ENCODE results near the gene WDR48. TPM values are rescaled to one million over a fixed set of nuclear protein-coding genes. Genes with fewer than 3 reads are reported as not detected.
A peak's percentile ranks its signal among the peaks of the same experiment; 100 is the strongest.

The WDR48 gene
- polyA plus RNA-seq, 1 donor (not counting 4 experiments of a cell fraction or from before 2014, with no cell fraction given): 29.7 TPM

- H3K27me3 ChIP-seq (ENCODE audit: control insufficient read depth, extremely low read depth, insufficient read depth, low read length): no peaks in the 10 kb centered on the region
- peak overlapping the region; percentile 88 to 94 (median 88) for H3K4me3 ChIP-seq (ENCODE audit: control insufficient read depth in 2 of 3, extremely low read depth in 1 of 3, insufficient read depth in 2 of 3, low read depth in 1 of 3, low read length in 3 of 3)
- no peaks in the 10 kb centered on the region for H3K36me3 ChIP-seq (ENCODE audit: control insufficient read depth in 2 of 2, extremely low read depth in 1 of 2, insufficient read depth in 2 of 2, low read length in 2 of 2)
- FAIRE-seq (no peak), DNase-seq (ENCODE audit: low read depth, low spot score) (no peak)
- H4K20me1 ChIP-seq (ENCODE audit: control insufficient read depth, extremely low read depth, insufficient read depth, low read length): no peaks in the 10 kb centered on the region
- peak overlapping the region; percentile 100 for H2AFZ ChIP-seq (ENCODE audit: control insufficient read depth, low read length)
- peak overlapping the region; percentile 89 for H3K9ac ChIP-seq (ENCODE audit: control insufficient read depth, extremely low read depth, insufficient read depth, low read length)
- TF ChIP-seq CTCF (optimal IDR thresholded peaks at IDR 0.05 in 1 of 3, IDR thresholded peaks at IDR 0.05 in 1 of 3, conservative IDR thresholded peaks at IDR 0.05 in 1 of 3; ENCODE audit: extremely low read depth in 1 of 3, insufficient read depth in 2 of 3, low read length in 3 of 3) (no peak), EZH2 (IDR thresholded peaks at IDR 0.05; ENCODE audit: low read length) (no peak)
- H3K9me3 ChIP-seq (ENCODE audit: control insufficient read depth, low read depth, low read length): no peaks in the 10 kb centered on the region
- H3K79me2 ChIP-seq (ENCODE audit: control insufficient read depth, insufficient read depth, low read length): peaks cover 7% of the 10 kb centered on the region
- peak overlapping the region; percentile 85 for H3K27ac ChIP-seq (ENCODE audit: control insufficient read depth, insufficient read depth, low read length)
- dilution Hi-C loops (cut with MboI; ENCODE audit: extremely low pct_ligation_motif_present, low sequenced_read_pairs): no loop called here
- H3K4me1 ChIP-seq (ENCODE audit: control insufficient read depth, extremely low read depth, insufficient read depth, low read length): peaks cover 9% of the 10 kb centered on the region
- H3K9me1 ChIP-seq (ENCODE audit: control insufficient read depth, extremely low read depth, insufficient read depth, low read length): no peaks in the 10 kb centered on the region
- peak overlapping the region; percentile 89 for H3K4me2 ChIP-seq (ENCODE audit: control insufficient read depth, extremely low read depth, insufficient read depth, low read depth, low read length)
Observed at GRCh38 chr3:39052583-39052982, 767 bp downstream of the WDR48 start.

GRCh38 chr3:39053696-39054095, 1.9 kb downstream of the WDR48 start:
- dilution Hi-C loops (cut with MboI; ENCODE audit: extremely low pct_ligation_motif_present, low sequenced_read_pairs): no loop called here
- FAIRE-seq: no peak
- Histone ChIP-seq H3K9me1 (ENCODE audit: control insufficient read depth, extremely low read depth, insufficient read depth, low read length) (no peaks in the 10 kb centered on the region), H3K4me2 (ENCODE audit: control insufficient read depth, extremely low read depth, insufficient read depth, low read depth, low read length) (no peak overlapping the region), H3K36me3 (ENCODE audit: control insufficient read depth in 2 of 2, extremely low read depth in 1 of 2, insufficient read depth in 2 of 2, low read length in 2 of 2) (no peaks in the 10 kb centered on the region), H3K4me3 (ENCODE audit: control insufficient read depth in 2 of 3, extremely low read depth in 1 of 3, insufficient read depth in 2 of 3, low read depth in 1 of 3, low read length in 3 of 3) (no peak overlapping the region), H3K27ac (ENCODE audit: control insufficient read depth, insufficient read depth, low read length) (no peak overlapping the region), H2AFZ (ENCODE audit: control insufficient read depth, low read length) (no peak overlapping the region), H3K9me3 (ENCODE audit: control insufficient read depth, low read depth, low read length) (no peaks in the 10 kb centered on the region), H3K79me2 (ENCODE audit: control insufficient read depth, insufficient read depth, low read length) (peaks cover 11% of the 10 kb centered on the region), H4K20me1 (ENCODE audit: control insufficient read depth, extremely low read depth, insufficient read depth, low read length) (no peaks in the 10 kb centered on the region), H3K9ac (ENCODE audit: control insufficient read depth, extremely low read depth, insufficient read depth, low read length) (no peak overlapping the region), H3K4me1 (ENCODE audit: control insufficient read depth, extremely low read depth, insufficient read depth, low read length) (peaks cover 9% of the 10 kb centered on the region), H3K27me3 (ENCODE audit: control insufficient read depth, extremely low read depth, insufficient read depth, low read length) (no peaks in the 10 kb centered on the region)
- TF ChIP-seq EZH2 (IDR thresholded peaks at IDR 0.05; ENCODE audit: low read length) (no peak), CTCF (optimal IDR thresholded peaks at IDR 0.05 in 1 of 3, IDR thresholded peaks at IDR 0.05 in 1 of 3, conservative IDR thresholded peaks at IDR 0.05 in 1 of 3; ENCODE audit: extremely low read depth in 1 of 3, insufficient read depth in 2 of 3, low read length in 3 of 3) (no peak)
- no peak for DNase-seq (ENCODE audit: low read depth, low spot score)
